ENCODE results near the gene OCA2.
"Not testable (repeated sequence)": the region's sequence is repeated elsewhere in the genome, so short reads cannot be mapped to it uniquely, and the experiment has no call there.

OCA2 gene

GRCh38 chr15:27855137-27855536 is 244.0 kb downstream of the OCA2 start:
- Histone ChIP-seq H3K27ac (ENCODE audit: low read depth, low read length) (no peak overlapping the region), H3K27me3 (ENCODE audit: control insufficient read depth, insufficient read depth, low read length) (no peaks in the 10 kb centered on the region), H3K36me3 (ENCODE audit: control insufficient read depth, insufficient read depth, low read length) (no peaks in the 10 kb centered on the region), H3K4me1 (ENCODE audit: control insufficient read depth, insufficient read depth, low read length) (no peaks in the 10 kb centered on the region), H3K4me3 (ENCODE audit: low read length) (no peak overlapping the region), H3K9ac (ENCODE audit: low read length) (no peak overlapping the region)

- H3K36me3 ChIP-seq (ENCODE audit: control insufficient read depth, insufficient read depth, low read length) = no peaks in the 10 kb centered on the region
- H3K4me3 ChIP-seq (ENCODE audit: low read length) = no peak overlapping the region
- no peaks in the 10 kb centered on the region for H3K27me3 ChIP-seq (ENCODE audit: control insufficient read depth, insufficient read depth, low read length)
- H3K9ac ChIP-seq (ENCODE audit: low read length) = no peak overlapping the region
- no peaks in the 10 kb centered on the region for H3K4me1 ChIP-seq (ENCODE audit: control insufficient read depth, insufficient read depth, low read length)
- no peak overlapping the region for H3K27ac ChIP-seq (ENCODE audit: low read depth, low read length)
Observed at GRCh38 chr15:27854601-27855000, 244.5 kb downstream of the OCA2 start.

GRCh38 chr15:27853624-27854455 is 245.3 kb downstream of the OCA2 start:
- no peaks in the 10 kb centered on the region for H3K36me3 ChIP-seq (ENCODE audit: control insufficient read depth, insufficient read depth, low read length)
- no peak overlapping the region for H3K27ac ChIP-seq (ENCODE audit: low read depth, low read length)
- no peak overlapping the region for H3K4me3 ChIP-seq (ENCODE audit: low read length)
- no peaks in the 10 kb centered on the region for H3K4me1 ChIP-seq (ENCODE audit: control insufficient read depth, insufficient read depth, low read length)
- no peak overlapping the region for H3K9ac ChIP-seq (ENCODE audit: low read length)
- no peaks in the 10 kb centered on the region for H3K27me3 ChIP-seq (ENCODE audit: control insufficient read depth, insufficient read depth, low read length)

- Histone ChIP-seq H3K27ac (ENCODE audit: low read depth, low read length) (no peak overlapping the region), H3K27me3 (ENCODE audit: control insufficient read depth, insufficient read depth, low read length) (no peaks in the 10 kb centered on the region), H3K4me3 (ENCODE audit: low read length) (no peak overlapping the region), H3K4me1 (ENCODE audit: control insufficient read depth, insufficient read depth, low read length) (no peaks in the 10 kb centered on the region), H3K9ac (ENCODE audit: low read length) (no peak overlapping the region), H3K36me3 (ENCODE audit: control insufficient read depth, insufficient read depth, low read length) (no peaks in the 10 kb centered on the region)
Observed at GRCh38 chr15:27851858-27852210, 247.3 kb downstream of the OCA2 start.

- Histone ChIP-seq H3K27me3 (ENCODE audit: control insufficient read depth, insufficient read depth, low read length) (no peaks in the 10 kb centered on the region), H3K4me1 (ENCODE audit: control insufficient read depth, insufficient read depth, low read length) (no peaks in the 10 kb centered on the region), H3K36me3 (ENCODE audit: control insufficient read depth, insufficient read depth, low read length) (no peaks in the 10 kb centered on the region), H3K4me3 (ENCODE audit: low read length) (no peak overlapping the region), H3K27ac (ENCODE audit: low read depth, low read length) (no peak overlapping the region), H3K9ac (ENCODE audit: low read length) (no peak overlapping the region)
Observed at GRCh38 chr15:27850981-27851857, 247.9 kb downstream of the OCA2 start.

- no peaks in the 10 kb centered on the region for H3K27me3 ChIP-seq (ENCODE audit: control insufficient read depth, insufficient read depth, low read length)
- no peak overlapping the region for H3K4me3 ChIP-seq (ENCODE audit: low read length)
- no peak overlapping the region for H3K9ac ChIP-seq (ENCODE audit: low read length)
- H3K27ac ChIP-seq (ENCODE audit: low read depth, low read length) = no peak overlapping the region
- no peaks in the 10 kb centered on the region for H3K4me1 ChIP-seq (ENCODE audit: control insufficient read depth, insufficient read depth, low read length)
- no peaks in the 10 kb centered on the region for H3K36me3 ChIP-seq (ENCODE audit: control insufficient read depth, insufficient read depth, low read length)
Observed at GRCh38 chr15:27850050-27850449, 249.1 kb downstream of the OCA2 start.

- not testable (repeated sequence) for H3K27ac ChIP-seq (ENCODE audit: low read depth, low read length); H3K9ac ChIP-seq (ENCODE audit: low read length); H3K4me1 ChIP-seq (ENCODE audit: control insufficient read depth, insufficient read depth, low read length); H3K27me3 ChIP-seq (ENCODE audit: control insufficient read depth, insufficient read depth, low read length); H3K36me3 ChIP-seq (ENCODE audit: control insufficient read depth, insufficient read depth, low read length); H3K4me3 ChIP-seq (ENCODE audit: low read length)
Observed at GRCh38 chr15:27848936-27849335, 250.2 kb downstream of the OCA2 start.

GRCh38 chr15:27847775-27848710 is 251.1 kb downstream of the OCA2 start:
- no peaks in the 10 kb centered on the region for H3K27me3 ChIP-seq (ENCODE audit: control insufficient read depth, insufficient read depth, low read length)
- no peak overlapping the region for H3K9ac ChIP-seq (ENCODE audit: low read length)
- no peak overlapping the region for H3K27ac ChIP-seq (ENCODE audit: low read depth, low read length)
- no peaks in the 10 kb centered on the region for H3K36me3 ChIP-seq (ENCODE audit: control insufficient read depth, insufficient read depth, low read length)
- no peaks in the 10 kb centered on the region for H3K4me1 ChIP-seq (ENCODE audit: control insufficient read depth, insufficient read depth, low read length)
- no peak overlapping the region for H3K4me3 ChIP-seq (ENCODE audit: low read length)

- Histone ChIP-seq H3K9ac (ENCODE audit: low read length) (no peak overlapping the region), H3K4me1 (ENCODE audit: control insufficient read depth, insufficient read depth, low read length) (no peaks in the 10 kb centered on the region), H3K27me3 (ENCODE audit: control insufficient read depth, insufficient read depth, low read length) (no peaks in the 10 kb centered on the region), H3K36me3 (ENCODE audit: control insufficient read depth, insufficient read depth, low read length) (no peaks in the 10 kb centered on the region), H3K4me3 (ENCODE audit: low read length) (no peak overlapping the region), H3K27ac (ENCODE audit: low read depth, low read length) (no peak overlapping the region)
Observed at GRCh38 chr15:27846722-27847395, 252.3 kb downstream of the OCA2 start.

- no peaks in the 10 kb centered on the region for H3K36me3 ChIP-seq (ENCODE audit: control insufficient read depth, insufficient read depth, low read length)
Observed at GRCh38 chr15:27845535-27846369, 253.4 kb downstream of the OCA2 start.

GRCh38 chr15:27844018-27844666 is 255.0 kb downstream of the OCA2 start:
- Histone ChIP-seq H3K27ac (ENCODE audit: low read depth, low read length) (no peak overlapping the region), H3K9ac (ENCODE audit: low read length) (no peak overlapping the region), H3K36me3 (ENCODE audit: control insufficient read depth, insufficient read depth, low read length) (no peaks in the 10 kb centered on the region), H3K27me3 (ENCODE audit: control insufficient read depth, insufficient read depth, low read length) (no peaks in the 10 kb centered on the region), H3K4me3 (ENCODE audit: low read length) (no peak overlapping the region), H3K4me1 (ENCODE audit: control insufficient read depth, insufficient read depth, low read length) (no peaks in the 10 kb centered on the region)

More at GRCh38 chr15:27845535-27846369, 253.4 kb downstream of the OCA2 start:
- H3K9ac ChIP-seq (ENCODE audit: low read length) = no peak overlapping the region
- no peak overlapping the region for H3K27ac ChIP-seq (ENCODE audit: low read depth, low read length)
- H3K27me3 ChIP-seq (ENCODE audit: control insufficient read depth, insufficient read depth, low read length) = no peaks in the 10 kb centered on the region
- no peak overlapping the region for H3K4me3 ChIP-seq (ENCODE audit: low read length)
- H3K4me1 ChIP-seq (ENCODE audit: control insufficient read depth, insufficient read depth, low read length) = no peaks in the 10 kb centered on the region
